Glomerular visceral epithelial cell (primary cell): ENCODE measurements around the gene WBP1L.
"Not testable (repeated sequence)": the region's sequence is repeated elsewhere in the genome, so short reads cannot be mapped to it uniquely, and the experiment has no call there.

Experiments used
- DNase-seq: peaks from one replicate; pipeline ENCODE4 v3.0.0-alpha.2; 2016; ENCODE audit errors: extremely low spot score

WBP1L gene

DNA sequence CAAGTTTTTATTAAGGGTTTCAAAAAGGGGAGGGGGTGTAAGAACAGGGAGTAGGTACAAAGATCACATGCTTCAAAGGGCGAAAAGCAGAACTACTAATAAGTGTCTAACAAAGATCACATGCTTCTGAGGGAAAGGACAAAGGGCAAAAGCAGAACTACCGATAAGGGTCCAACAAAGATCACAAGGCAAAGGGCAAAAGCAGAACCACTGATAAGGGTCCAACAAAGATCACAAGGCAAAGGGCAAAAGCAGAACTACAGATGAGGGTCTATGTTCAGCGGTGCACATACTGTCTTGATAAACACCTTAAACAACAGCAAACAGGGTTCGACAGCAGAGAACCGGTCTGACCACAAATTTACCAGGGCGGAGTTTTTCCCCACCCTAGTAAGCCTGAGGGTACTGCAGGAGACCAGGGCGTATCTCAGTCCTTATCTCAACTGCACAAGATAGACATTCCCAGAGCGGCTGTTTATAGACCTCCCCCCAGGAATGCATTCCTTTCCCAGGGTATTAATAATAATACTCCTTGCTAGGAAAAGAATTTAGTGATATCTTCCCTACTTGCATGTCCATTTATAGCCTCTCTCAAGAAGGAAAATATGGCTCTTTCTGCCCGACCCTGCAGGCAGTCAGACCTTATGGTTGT is 94.7 kb downstream of the WBP1L start:
- not testable (repeated sequence) for DNase-seq

DNA sequence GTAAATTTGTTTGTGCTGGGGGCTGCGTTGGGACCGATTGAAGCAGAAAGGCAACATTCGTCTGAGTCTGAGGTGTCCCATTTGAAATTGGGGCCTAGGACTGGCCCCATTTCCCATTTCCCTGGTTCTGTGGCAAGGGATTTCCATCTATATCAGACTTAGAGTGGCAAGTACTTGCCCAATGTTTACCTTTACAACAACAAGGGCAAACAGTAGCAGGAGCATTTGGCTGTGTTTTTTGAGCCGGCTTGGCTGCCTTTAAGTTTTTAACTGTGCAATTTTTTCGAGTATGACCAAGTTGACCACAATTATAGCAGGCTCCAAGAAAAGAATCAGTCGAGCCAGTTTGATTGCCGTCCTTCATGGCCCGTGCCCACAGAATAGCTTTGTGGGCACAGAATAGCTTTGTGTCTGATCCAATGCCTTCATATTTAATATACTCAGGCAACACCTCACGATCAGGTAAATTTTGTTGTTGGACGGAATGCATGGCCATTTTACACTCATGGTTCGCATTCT is 98.1 kb downstream of the WBP1L start:
- no peak for DNase-seq

DNA sequence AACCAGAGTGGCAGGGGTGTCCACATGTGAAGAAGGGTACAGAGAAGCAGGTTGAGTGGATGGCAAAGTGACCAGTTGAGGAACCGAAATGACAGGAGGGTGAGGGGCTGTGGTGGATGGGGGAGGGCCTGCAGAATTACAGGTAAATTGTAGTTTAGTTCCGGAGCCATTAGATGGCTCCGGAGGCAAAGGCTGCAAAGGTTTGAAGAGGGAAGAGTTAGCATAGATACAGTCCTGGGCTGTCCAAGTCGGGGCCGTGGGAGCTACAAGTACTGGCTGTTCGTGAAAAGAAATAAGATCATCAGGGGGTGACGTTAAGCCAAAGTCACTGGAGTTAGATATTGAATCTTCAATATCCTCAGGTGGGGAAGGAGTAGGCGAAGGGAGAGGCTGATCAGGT is 99.4 kb downstream of the WBP1L start:
- not testable (repeated sequence) for DNase-seq

DNA sequence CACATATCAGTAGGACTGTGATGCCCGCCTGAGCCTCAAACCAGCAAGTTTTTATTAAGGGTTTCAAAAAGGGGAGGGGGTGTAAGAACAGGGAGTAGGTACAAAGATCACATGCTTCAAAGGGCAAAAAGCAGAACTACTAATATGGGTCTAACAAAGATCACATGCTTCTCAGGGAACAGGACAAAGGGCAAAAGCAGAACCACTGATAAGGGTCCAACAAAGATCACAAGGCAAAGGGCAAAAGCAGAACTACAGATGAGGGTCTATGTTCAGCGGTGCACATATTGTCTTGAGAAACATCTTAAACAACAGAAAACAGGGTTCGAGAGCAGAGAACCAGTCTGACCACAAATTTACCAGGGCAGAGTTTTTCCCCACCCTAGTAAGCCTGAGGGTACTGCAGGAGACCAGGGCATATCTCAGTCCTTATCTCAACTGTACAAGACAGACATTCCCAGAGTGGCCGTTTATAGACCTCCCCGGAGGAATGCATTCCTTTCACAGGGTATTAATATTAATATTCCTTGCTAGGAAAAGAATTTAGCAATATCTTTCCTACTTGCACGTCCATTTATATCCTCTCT is 100.5 kb downstream of the WBP1L start:
- DNase-seq, result not testable (repeated sequence)

DNA sequence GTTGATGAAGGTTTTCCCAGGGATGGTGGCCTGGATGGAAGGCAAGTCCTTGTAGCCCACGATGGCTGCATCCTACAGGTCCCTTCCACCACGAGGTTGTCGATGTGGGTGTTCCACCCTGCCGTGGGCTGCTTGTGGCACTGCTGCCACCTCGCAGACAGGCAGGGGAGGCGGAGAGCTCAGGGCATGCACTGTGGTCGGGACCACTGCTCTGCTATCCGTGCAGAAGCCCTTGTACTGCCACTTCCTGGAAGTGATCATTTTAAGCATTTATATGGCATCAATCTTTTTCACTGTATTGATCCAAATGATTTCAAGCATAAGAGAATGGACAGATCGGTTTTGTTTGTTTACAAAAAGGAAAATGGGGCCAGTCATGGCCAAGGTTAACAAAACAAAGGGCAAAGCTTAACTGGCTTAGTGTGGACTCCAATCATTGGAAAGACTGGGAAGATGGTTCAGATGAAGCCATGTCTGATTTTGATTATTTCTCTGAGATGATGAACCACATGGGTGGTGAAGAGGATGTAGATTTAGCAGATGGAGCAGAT is 101.7 kb downstream of the WBP1L start:
- DNase-seq, result no peak

DNA sequence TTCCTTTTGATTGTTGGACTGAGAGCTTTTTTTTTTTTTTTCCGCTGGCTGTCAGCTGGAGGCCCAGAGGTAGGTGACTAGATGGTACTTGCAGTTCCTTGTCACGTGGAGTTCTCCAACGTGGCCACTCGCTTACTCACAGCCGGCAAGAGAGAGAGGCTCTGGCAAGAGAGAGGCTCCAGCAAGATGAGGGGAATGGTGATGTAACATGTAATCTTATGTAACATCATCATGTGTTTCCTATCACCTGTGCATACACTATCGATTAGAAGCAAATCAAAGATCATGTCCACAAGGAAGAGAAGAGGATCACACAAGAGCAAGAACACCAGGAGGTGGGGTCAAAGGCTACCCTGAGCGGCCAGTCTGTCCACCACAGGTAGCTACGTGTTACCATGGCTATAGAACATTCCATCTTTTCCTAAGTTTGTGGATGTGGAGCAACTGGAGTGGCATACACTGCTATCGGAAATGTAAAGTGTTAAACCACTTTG is 106.3 kb downstream of the WBP1L start:
- no peak for DNase-seq

DNA sequence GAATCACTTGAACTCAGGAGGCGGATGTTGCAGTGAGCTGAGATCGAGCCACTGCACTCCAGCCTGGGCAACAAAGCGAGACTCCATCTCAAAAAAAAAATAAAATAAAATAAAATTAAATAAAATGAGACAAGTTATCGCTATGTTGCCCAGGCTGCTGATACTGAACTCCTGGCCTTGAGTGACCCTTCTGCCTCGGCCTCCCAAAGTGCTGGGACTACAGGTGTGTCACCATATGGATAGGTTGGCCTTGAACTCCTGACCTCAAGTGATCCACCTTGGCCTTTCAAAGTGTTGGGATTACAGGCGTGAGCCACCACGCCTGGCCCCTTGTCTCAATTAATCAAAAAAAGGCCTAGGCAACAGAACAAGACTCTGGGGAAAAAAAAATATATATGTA is 109.5 kb downstream of the WBP1L start:
- not testable (repeated sequence) for DNase-seq

DNA sequence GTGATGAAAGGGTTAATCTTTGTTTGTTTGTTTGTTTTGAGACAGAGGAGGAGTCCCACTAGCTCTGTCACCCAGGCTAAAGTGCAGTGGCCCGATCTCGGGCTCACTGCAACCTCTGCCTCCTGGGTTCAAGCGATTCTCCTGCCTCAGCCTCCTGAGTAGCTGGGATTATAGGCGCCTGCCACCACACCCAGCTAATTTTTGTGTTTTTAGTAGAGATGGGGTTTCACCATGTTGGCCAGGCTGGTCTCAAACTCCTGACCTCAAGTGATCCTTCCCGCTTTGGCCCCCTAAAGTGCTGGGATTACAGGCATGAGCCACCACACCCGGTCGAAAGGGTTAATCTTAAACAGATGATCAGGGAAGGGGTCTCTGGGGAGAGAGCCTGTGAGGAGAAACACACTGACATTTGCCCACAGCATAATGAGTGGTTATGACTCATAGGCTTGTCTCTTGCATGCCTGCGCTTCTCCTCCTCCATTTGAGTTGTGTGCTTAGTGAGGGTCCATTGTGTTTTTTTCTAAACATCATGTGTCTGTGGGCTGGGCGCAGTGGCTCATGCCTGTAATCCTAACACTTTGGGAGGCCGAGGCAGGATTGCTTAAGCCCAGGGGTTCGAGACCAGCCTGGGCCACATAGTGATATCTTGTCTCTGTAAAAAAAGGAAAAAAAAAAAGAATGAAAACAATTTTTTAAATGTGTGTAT is 112.1 kb downstream of the WBP1L start:
- peak; percentile 92 for DNase-seq

DNA sequence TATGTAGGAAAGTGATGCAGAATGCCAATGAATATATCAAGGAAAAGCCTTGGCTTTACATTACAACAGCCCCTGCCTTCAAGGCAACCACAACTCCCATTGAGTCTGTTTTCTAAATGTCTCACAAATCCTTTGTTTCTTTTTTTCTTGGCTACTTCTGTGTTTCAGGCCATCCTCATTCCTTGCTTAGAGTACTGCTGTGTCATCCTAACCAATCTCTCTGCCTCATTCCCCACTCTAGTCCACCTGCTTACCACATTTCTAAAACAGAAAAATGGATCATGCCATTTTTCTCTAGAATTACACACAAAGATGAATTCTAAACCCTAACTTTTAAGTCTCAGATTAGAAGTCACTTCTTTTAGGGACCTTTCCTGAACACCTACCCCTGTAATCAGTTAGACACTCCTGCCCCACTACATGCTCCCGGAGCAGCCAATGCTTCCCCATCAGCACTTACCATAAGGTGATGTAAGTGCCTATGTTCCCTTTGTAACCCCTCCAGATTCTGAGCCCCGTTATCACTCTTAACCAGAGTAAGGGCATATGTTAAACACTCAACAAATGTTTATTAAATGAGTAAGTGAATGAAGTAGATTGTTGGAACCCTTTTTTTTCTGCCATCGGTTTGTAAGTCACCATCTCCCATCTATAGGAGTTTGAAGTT is 113.1 kb downstream of the WBP1L start:
- DNase-seq, result no peak

DNA sequence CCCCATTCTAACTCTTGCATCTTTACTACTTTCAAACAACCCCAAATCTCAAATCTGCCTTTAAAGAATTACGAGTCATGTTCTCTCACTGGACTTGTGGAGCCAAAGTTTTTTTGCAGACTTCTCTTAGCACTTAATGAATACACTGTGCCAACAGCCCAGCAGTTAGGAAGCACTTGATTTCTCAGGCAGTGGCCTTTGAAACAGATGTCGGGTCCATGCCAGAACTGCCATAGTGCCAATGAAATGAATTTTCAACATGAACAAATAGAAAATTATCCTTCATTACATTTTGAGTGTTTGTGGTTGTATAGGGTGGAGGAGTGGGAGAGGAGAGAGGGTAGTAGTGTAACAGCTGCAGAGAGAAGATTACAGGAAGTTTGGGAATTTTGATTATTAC is 116.2 kb downstream of the WBP1L start:
- DNase-seq, result no peak

DNA sequence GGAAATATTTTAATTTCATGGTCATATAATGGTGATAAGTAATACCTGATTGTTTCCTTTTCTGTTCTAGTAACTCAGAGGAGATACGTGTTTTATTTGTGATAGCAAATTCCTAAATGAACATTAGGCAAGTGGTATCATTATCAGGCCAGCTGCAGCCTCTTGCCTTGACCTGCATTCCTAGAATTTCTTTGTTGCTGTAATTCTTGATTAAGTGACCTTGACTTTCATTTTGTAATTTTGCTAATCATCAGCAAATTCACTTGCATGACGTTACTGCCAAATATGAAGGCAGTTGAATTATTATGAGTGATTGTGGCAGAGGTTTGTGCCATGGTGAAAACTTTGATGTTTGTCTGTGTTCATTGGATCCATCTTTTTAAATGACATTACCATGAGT is 119.9 kb downstream of the WBP1L start:
- no peak for DNase-seq

DNA sequence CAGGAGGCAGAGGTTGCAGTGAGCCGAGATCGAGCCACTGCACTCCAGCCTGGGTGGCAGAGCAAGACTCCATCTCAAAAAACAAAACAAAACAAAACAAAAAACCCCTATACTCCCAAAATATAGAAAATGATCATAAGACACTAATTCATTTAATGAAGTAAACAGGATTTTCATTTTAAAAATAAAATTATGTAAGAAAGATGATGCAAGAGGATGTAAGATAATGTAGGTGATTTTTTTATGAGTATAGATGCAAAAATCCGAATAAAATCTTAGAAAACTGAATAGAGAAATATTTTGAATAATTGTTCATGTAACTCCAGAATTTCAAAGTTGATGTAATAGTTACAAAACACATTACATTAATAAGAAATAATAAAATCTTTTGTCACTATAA is 121.9 kb downstream of the WBP1L start:
- no peak for DNase-seq
